HG03378 (cell line): Measurements from ENCODE around the gene DCAF11.
A peak's percentile ranks its signal among the peaks of the same experiment; 100 is the strongest.

ENCODE experiments used
- ATAC-seq: cut with Tn5 transposase; IDR thresholded peaks from one replicate; pipeline ENCODE4 v1.9.1; 2021; ENCODE audit warnings: mild to moderate bottlenecking, moderate library complexity; ENCODE audit not compliant: unreplicated experiment

DCAF11 gene

DNA sequence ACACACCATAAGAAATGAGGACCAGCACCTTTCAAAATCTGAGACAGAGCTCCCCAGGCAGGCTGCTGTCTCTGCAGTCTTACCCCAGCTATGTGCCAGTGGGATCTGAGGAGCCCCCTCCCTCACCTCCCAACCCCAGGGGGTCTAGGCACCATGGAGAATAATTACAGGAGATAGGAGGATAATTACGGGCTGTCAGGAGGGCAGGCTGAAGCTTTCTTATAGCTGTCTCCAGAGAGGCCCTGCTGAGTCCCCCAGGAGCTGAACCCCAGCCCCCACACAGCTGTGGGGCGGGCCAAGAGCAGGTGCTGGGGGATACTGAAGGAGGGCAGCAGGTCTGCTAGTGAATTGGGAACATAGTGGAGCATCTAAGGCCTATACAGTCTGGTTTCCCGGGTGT, 36.4 kb upstream of the DCAF11 start:
- no peak for ATAC-seq

GRCh38 chr14:24079491-24080141, 35.0 kb upstream of the DCAF11 start:
- ATAC-seq, result no peak

- no peak for ATAC-seq
Measured at GRCh38 chr14:24080142-24080530, 34.4 kb upstream of the DCAF11 start.

DNA sequence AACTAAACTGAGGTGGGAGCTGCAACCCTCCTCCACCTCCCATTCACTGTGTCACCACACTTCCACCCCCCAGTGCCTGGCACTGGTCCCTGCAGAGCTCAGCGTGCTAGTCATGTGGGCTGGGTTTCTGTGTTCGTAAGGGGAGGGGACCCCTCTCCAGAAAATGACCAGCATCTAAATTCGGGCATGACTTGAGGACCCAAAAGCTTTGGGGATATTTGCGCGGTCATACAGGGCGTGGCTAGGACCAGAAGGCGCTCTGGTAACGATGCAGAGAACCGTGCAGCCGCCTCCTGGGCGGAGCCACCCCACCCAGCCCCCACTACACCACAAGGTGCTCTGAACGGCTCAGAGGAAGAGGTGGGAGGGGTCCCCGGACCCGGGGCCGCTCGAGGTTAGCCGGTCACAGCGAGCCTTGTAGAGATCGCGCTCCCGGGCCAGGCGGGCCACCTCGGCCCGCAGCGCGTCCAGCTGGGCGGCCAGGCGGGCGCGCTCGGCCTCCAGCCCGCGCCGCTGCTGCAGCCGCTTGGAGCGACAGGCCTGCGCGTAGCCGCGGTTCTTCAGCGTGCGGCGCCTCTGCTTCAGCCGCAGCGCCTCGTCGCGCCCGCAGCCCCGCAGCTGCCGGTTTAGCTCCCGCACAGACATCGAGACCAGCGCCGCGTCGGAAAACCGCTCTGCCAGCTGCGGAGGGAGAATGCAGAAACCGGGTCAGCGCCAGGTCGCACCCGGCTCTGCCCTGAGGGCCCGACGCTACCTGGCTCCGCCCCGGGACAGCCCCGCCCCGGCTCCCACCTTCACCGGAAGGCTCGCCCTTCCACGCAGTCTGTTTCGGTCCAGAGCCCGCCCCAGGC, 33.5 kb upstream of the DCAF11 start:
- ATAC-seq, result peak; percentile 85

GRCh38 chr14:24081739-24082211, 32.8 kb upstream of the DCAF11 start:
- ATAC-seq, result no peak

DNA sequence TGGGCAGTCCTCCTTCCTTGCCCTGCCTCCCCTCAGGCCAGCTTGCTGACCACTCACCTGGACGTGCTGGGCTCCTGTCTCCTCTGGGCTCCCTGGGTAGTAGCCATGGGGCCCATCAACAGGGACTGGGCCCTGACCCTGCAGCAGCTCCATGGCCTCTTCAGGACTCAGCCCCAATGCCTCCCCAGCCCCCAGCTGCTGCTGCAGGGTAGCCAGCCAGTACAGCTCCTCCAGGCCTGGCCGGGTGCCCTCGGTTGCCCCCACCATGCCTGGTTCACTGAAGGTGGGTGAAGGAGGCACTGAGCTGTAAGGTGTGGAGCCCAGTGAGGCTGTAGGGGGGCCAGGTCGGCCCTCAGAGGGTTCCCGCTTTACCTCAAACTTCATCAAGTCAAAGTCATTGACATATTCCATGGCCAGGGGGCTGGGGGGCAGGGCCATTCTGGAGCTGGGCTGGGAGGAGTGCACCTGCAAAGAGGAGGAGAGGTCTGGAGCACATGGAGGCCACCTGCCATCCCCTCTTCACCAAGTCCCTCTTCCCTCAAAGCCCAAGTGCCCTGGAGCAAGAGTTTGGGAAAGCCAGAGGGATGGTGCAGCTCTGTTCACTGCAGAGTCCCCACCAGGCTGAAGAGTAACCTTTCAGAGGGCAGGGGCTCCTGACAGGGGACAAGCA, 32.0 kb upstream of the DCAF11 start:
- no peak for ATAC-seq

GRCh38 chr14:24083462-24083861, 31.1 kb upstream of the DCAF11 start:
- ATAC-seq, result no peak

- no peak for ATAC-seq
Measured at GRCh38 chr14:24084440-24084839, 30.1 kb upstream of the DCAF11 start.

DNA sequence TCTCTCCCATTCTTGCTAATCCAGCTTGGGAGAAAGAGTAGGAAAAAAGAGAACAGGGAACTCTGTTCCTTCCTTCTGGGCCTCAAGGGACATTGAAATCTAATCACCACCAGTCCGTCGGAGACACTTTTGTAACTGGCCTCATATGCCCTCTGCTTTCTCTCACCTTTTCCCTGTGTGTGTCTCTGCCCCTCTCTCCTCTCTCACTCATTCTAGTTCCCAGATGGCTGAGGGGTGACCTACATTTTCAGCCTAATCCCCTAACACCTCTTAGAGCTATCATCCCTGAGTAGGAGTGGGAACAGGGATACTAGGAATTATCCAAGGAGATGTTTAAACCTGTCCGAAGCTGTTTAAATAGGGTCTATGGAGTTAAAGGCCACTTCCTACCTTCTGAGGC, 29.4 kb upstream of the DCAF11 start:
- no peak for ATAC-seq

DNA sequence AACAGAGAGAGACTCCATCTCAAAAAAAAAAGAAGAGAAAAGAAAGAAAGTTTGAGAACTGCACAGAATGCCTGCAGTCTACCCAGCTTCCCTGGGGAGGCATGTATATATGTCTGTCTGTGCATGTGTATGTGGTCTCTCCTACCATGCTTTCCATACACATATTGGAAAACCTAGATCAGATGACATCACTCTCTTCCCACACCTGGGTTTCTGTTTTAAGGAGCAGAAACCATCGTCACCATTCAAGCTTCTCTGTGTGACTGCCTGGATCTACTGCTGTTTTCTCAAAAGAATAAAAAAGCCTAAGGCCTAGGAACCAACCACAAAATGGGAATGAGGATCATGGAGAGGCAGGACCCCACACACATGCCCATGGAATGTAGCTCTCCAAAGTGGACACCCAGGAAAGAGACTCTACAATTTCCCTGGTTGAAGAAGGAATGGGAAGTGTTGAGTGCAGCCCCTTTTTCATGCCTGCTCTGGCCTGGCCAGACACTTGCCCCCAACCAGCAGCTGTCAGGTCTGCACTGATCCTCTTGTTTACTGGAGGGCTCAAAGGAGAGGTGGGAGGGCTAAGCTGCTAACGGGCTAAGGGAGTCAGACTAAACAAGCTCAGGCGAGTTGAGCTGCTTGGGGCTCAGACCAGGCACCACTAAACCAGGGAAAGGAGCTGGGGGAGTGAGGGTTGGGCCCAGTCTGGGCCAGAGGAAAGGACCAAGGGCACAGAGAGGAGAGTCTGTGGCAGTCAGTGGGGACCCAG, 28.2 kb upstream of the DCAF11 start:
- ATAC-seq, result no peak

DNA sequence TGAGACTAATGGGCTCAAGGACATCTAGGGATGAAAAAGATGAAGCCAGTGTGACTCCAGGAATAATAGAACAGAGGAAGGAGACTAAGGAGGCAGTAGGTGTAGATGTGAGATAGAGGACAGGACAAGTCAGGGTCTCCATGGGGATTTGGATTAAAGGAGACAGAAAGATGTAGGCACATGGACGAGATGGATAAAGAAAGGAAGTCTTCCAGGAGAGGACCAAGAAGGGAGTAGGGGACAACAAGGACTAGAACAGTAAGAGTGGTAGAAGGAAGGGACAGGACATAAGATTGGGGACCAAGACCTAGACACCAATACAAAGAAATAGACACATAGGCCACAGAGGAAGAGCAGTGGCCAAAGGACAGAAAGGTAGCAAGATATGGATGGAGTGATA, 27.6 kb upstream of the DCAF11 start:
- no peak for ATAC-seq

DNA sequence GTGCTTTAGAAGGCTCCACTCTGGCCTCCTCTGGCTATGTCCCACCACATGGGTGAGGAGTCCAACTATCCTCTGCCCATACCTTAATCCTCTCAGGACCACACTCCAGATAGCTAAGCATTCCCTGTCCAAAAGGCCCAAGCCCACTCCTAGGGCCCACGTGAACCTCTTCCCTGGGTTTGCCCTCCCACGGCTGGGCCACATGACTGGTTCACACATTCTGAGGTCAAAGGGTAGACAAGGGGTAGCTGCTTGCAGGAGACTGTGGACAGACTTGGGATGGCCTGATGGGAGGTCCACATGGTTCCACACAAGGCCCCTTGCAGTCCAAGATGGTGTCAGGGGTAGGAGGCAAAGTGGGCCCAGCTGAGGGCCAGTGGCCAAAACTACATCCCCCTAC, 26.5 kb upstream of the DCAF11 start:
- ATAC-seq, result no peak

GRCh38 chr14:24089890-24090289, 24.7 kb upstream of the DCAF11 start:
- ATAC-seq, result no peak

DNA sequence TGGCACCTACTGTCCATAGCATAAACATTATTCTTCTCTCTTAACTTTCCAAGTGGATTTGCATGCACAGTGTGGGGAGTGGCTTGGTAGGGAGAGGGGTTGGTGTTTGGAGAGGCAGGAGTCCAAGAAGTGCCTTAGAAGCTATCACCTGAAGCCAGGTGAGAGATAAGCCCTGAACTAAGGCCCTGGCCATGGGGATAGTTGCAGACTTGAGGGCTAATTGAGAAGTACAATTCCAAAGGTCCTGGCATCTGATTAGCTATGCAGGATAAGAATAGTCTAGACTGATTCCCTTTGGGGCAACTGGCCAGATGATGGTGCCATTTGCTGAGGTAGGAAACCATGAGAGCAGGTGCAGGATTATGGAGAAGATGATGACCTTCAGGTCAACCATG, 22.5 kb upstream of the DCAF11 start:
- ATAC-seq, result no peak

DNA sequence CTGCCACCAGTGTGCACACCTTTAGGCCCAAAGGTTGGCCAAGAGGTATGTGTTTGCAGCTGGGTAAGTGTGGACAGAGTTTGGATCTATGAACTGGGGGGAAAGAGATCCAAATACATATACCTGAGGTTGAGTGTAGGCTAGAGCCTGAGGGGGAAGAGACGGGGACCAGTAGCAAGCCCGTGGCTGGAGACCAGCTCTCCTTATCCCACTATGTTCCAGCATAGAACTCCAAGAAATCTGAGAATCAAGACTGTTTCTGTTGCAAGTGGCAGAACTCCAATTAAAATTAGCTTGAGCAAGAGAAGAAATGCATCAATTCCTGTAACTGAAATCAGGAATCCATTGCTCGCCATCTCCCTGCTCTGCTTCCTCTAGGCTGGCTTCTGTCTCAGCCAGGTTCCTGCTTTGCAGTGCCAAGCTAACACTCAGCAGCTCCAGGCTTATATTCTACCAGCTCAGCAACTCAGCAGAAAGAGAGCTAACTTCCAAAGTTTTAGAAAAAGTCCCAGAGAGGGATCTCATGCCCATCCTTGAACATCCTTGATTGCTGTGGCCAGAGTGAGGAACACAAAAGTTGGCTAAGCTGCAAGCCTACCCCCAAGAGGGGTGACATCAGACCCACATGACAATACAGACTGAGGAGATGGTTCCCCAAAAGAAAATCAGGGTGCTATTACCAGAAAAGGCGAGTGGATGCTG, 21.9 kb upstream of the DCAF11 start:
- no peak for ATAC-seq

- ATAC-seq, result no peak
Measured at GRCh38 chr14:24093207-24093900, 21.2 kb upstream of the DCAF11 start.

GRCh38 chr14:24093901-24094840, 20.4 kb upstream of the DCAF11 start, which contains the start of gene PCK2:
Gene PCK2, plus strand, starts transcription at chr14:24094311. Its CDS starts 95 bp downstream, at chr14:24094406.
- no peak for ATAC-seq

- no peak for ATAC-seq
Measured at GRCh38 chr14:24094841-24095270, 19.7 kb upstream of the DCAF11 start.
